ENCODE measurements around the gene LIMK1.

Gene LIMK1

GRCh38 chr7:74056096-74056915, 27.3 kb upstream of the LIMK1 start:
- DNase-seq (ENCODE audit: low read depth): no peak

- DNase-seq (ENCODE audit: low read depth): no peak
These were observed 26.2 kb upstream of the LIMK1 start for GRCh38 chr7:74057216-74057925.

- DNase-seq (ENCODE audit: low read depth): no peak
These were observed 25.6 kb upstream of the LIMK1 start for GRCh38 chr7:74057987-74058386.

- no peak for DNase-seq (ENCODE audit: low read depth)
These were observed 25.1 kb upstream of the LIMK1 start for GRCh38 chr7:74058486-74058885.

- no peak for DNase-seq (ENCODE audit: low read depth)
These were observed 24.6 kb upstream of the LIMK1 start for GRCh38 chr7:74059037-74059436.

GRCh38 chr7:74059681-74060588, 23.7 kb upstream of the LIMK1 start:
- DNase-seq (ENCODE audit: low read depth): no peak

- DNase-seq (ENCODE audit: low read depth): peak; percentile 97
These were observed 21.6 kb upstream of the LIMK1 start for GRCh38 chr7:74061840-74062539.

- no peak for DNase-seq (ENCODE audit: low read depth)
These were observed 20.4 kb upstream of the LIMK1 start for GRCh38 chr7:74063223-74063641.

- DNase-seq (ENCODE audit: low read depth): no peak
These were observed 20.0 kb upstream of the LIMK1 start for GRCh38 chr7:74063646-74064045.

GRCh38 chr7:74064696-74065095, 18.9 kb upstream of the LIMK1 start:
- no peak for DNase-seq (ENCODE audit: low read depth)

GRCh38 chr7:74066626-74067025, 17.0 kb upstream of the LIMK1 start:
- no peak for DNase-seq (ENCODE audit: low read depth)

- DNase-seq (ENCODE audit: low read depth): no peak
These were observed 15.1 kb upstream of the LIMK1 start for GRCh38 chr7:74068378-74069085.

GRCh38 chr7:74069086-74069541, 14.5 kb upstream of the LIMK1 start:
- DNase-seq (ENCODE audit: low read depth): no peak

- no peak for DNase-seq (ENCODE audit: low read depth)
These were observed 13.6 kb upstream of the LIMK1 start for GRCh38 chr7:74069790-74070618.

GRCh38 chr7:74070619-74070921, 13.0 kb upstream of the LIMK1 start:
- DNase-seq (ENCODE audit: low read depth): no peak

- no peak for DNase-seq (ENCODE audit: low read depth)
These were observed 12.5 kb upstream of the LIMK1 start for GRCh38 chr7:74071121-74071520.

GRCh38 chr7:74074770-74075169, 8.8 kb upstream of the LIMK1 start:
- DNase-seq (ENCODE audit: low read depth): no peak

GRCh38 chr7:74078461-74078860, 5.1 kb upstream of the LIMK1 start:
- DNase-seq (ENCODE audit: low read depth): no peak

- no peak for DNase-seq (ENCODE audit: low read depth)
These were observed 861 bp upstream of the LIMK1 start for GRCh38 chr7:74082770-74083116.

GRCh38 chr7:74083928-74084721, 521 bp downstream of the LIMK1 start:
- DNase-seq (ENCODE audit: low read depth): peak; percentile 31
